Tibial nerve (tissue), 4 donors: Measurements from ENCODE around the gene PARD3B. TPM values are rescaled to one million over a fixed set of nuclear protein-coding genes. Genes with fewer than 3 reads are reported as not detected.
A peak's percentile ranks its signal among the peaks of the same experiment; 100 is the strongest.

Experiments used
- DNase-seq, 2 donors: peaks; one replicate each; pipeline ENCODE4 v3.0.0-alpha.2; 2019; ENCODE audit warnings: low spot score in 2 of 2
- H3K27ac ChIP-seq, 4 donors: fragments of 200-600 bp; sonication (generic) in 3 of 4; one replicate each; pipeline ENCODE4 v1.5.1; 2017 to 2019; ENCODE audit warnings: mild to moderate bottlenecking in 1 of 4
- H3K27me3 ChIP-seq, 2 donors: fragments of 200-600 bp; sonication (generic) in 1 of 2; one replicate each; pipeline versions ENCODE4 v1.5.1 to v1.6.0; 2017 to 2019
- H3K36me3 ChIP-seq, 3 donors: fragments of 200-600 bp; sonication (generic); one replicate each; pipeline ENCODE4 v1.5.1; 2018 to 2019
- H3K4me1 ChIP-seq, 4 donors: fragments of 200-600 bp; sonication (generic) in 3 of 4; one replicate each; pipeline ENCODE4 v1.5.1; 2017 to 2019
- H3K4me3 ChIP-seq, 4 donors: fragments of 200-600 bp; sonication (generic) in 3 of 4; one replicate each; pipeline ENCODE4 v1.5.1; 2017 to 2019; ENCODE audit warnings: mild to moderate bottlenecking in 1 of 4, moderate library complexity in 1 of 4
- H3K9me3 ChIP-seq, 4 donors: fragments of 200-600 bp; sonication (generic) in 3 of 4; one replicate each; pipeline ENCODE4 v1.5.1; 2017 to 2019
- CTCF ChIP-seq, 5 experiments: fragments of 200-600 bp in 3 of 5; fragments of 450-650 bp in 2 of 5; sonication (generic) in 3 of 5; IDR thresholded peaks; one replicate each; pipeline ENCODE4 v1.5.1; 2016 to 2019; ENCODE audit warnings: antibody characterized with exemption in 5 of 5, mild to moderate bottlenecking in 3 of 5, moderate library complexity in 2 of 5
- EP300 ChIP-seq, 2 donors: sonication (generic); formaldehyde crosslinking; IDR thresholded peaks; one replicate each; pipeline ENCODE4 v1.6.1; 2017; ENCODE audit warnings: antibody characterized with exemption in 2 of 2, mild to moderate bottlenecking in 1 of 2
- POLR2A ChIP-seq, 2 donors: fragments of 450-650 bp; IDR thresholded peaks; one replicate each; pipeline ENCODE4 v1.6.1; 2017; ENCODE audit warnings: antibody characterized with exemption in 2 of 2, mild to moderate bottlenecking in 2 of 2, moderate library complexity in 2 of 2
- WGBS, 2 donors: methylation state at CpG; one replicate each; pipeline ENCODE4 v1.1.5; 2018; 5-methylcytosine and 5-hydroxymethylcytosine counted together
- total RNA-seq, 4 donors: library from RNA; depleted of rRNA; stranded (reverse); fragments of >200 nt; gene quantifications; one replicate each; pipeline ENCODE4 v1.1.0, GENCODE V29; 2016

The PARD3B gene
- total RNA-seq, 4 donors from 2014 or later = 47.4 to 101 (median 64.8) TPM

GRCh38 chr2:204835786-204836185 is 290.5 kb downstream of the PARD3B start:
- WGBS, 2 donors = 92 to 95% methylated on average over 3 of the region's 3 CpGs
- no peak for DNase-seq
- H3K27ac ChIP-seq = no peak overlapping the region
- no peak for TF ChIP-seq CTCF (IDR thresholded peaks at IDR 0.05)
- TF ChIP-seq POLR2A (IDR thresholded peaks at IDR 0.05) = no peak
- no peak for TF ChIP-seq EP300 (IDR thresholded peaks at IDR 0.05)
- no peaks in the 10 kb centered on the region for H3K36me3 ChIP-seq
- H3K9me3 ChIP-seq = no peaks in the 10 kb centered on the region
- no peak overlapping the region for H3K4me3 ChIP-seq
- H3K27me3 ChIP-seq = no peaks in the 10 kb centered on the region
- no peaks in the 10 kb centered on the region for H3K4me1 ChIP-seq

- no peaks in the 10 kb centered on the region for H3K9me3 ChIP-seq
- no peak for DNase-seq
- TF ChIP-seq CTCF (IDR thresholded peaks at IDR 0.05) = no peak
- no peak for TF ChIP-seq POLR2A (IDR thresholded peaks at IDR 0.05)
- TF ChIP-seq EP300 (IDR thresholded peaks at IDR 0.05) = no peak
- no peaks in the 10 kb centered on the region for H3K36me3 ChIP-seq
- H3K4me1 ChIP-seq = peaks cover 0 to 22% (median 2%) of the 10 kb centered on the region in 4 donors
- H3K4me3 ChIP-seq = no peak overlapping the region
- WGBS, 2 donors = 92 to 93% methylated on average over 5 of the region's 5 CpGs
- H3K27me3 ChIP-seq = no peaks in the 10 kb centered on the region
- no peak overlapping the region for H3K27ac ChIP-seq
These were observed 295.2 kb downstream of the PARD3B start for GRCh38 chr2:204840504-204840903.

- Histone ChIP-seq H3K4me1 (peaks cover 0 to 22% (median 2%) of the 10 kb centered on the region in 4 donors), H3K27me3 (no peaks in the 10 kb centered on the region), H3K9me3 (no peaks in the 10 kb centered on the region), H3K4me3 (no peak overlapping the region), H3K36me3 (no peaks in the 10 kb centered on the region), H3K27ac (no peak overlapping the region)
- no peak for DNase-seq
- 81 to 82% methylated on average over 1 of the region's 1 CpG for WGBS, 2 donors
- TF ChIP-seq EP300 (IDR thresholded peaks at IDR 0.05) = no peak
These were observed 296.8 kb downstream of the PARD3B start for GRCh38 chr2:204842068-204842467.

- H3K4me1 ChIP-seq = peaks cover 0 to 22% (median 2%) of the 10 kb centered on the region in 4 donors
- no peak overlapping the region for H3K27ac ChIP-seq
- no peak overlapping the region for H3K4me3 ChIP-seq
- no peaks in the 10 kb centered on the region for H3K9me3 ChIP-seq
- no peaks in the 10 kb centered on the region for H3K36me3 ChIP-seq
- WGBS, 2 donors = 56 to 70% methylated on average over 8 to 9 of the region's 9 CpGs
- peak; percentile 9 to 14 for DNase-seq
- TF ChIP-seq CTCF (IDR thresholded peaks at IDR 0.05) = no peak
- peak in 1 of 2 donors; percentile 37 for TF ChIP-seq EP300 (IDR thresholded peaks at IDR 0.05)
- no peaks in the 10 kb centered on the region for H3K27me3 ChIP-seq
These were observed 297.6 kb downstream of the PARD3B start for GRCh38 chr2:204842661-204843485.

GRCh38 chr2:204846471-204846870 is 301.2 kb downstream of the PARD3B start:
- H3K4me1 ChIP-seq = peaks cover 0 to 18% (median 4%) of the 10 kb centered on the region in 4 donors
- 86 to 92% methylated on average over 4 of the region's 4 CpGs for WGBS, 2 donors
- H3K4me3 ChIP-seq = no peak overlapping the region
- no peaks in the 10 kb centered on the region for H3K9me3 ChIP-seq
- H3K36me3 ChIP-seq = no peaks in the 10 kb centered on the region
- no peaks in the 10 kb centered on the region for H3K27me3 ChIP-seq
- no peak overlapping the region for H3K27ac ChIP-seq
- no peak for TF ChIP-seq CTCF (IDR thresholded peaks at IDR 0.05)
- TF ChIP-seq EP300 (IDR thresholded peaks at IDR 0.05) = no peak
- no peak for DNase-seq
